Fibroblast of lung (primary cell): Measurements from ENCODE around the gene HCN1. TPM values are rescaled to one million over a fixed set of nuclear protein-coding genes. Genes with fewer than 3 reads are reported as not detected.
"Not testable (repeated sequence)": the region's sequence is repeated elsewhere in the genome, so short reads cannot be mapped to it uniquely, and the experiment has no call there.

Experiments used
- DNase-seq, 2 donors: peaks; one replicate each; pipeline versions ENCODE4 v3.0.0 to v3.0.0-alpha.2; 2010; ENCODE audit warnings: low read depth in 2 of 2
- H2AFZ ChIP-seq: 2 replicates; pipeline ENCODE4 v1.5.1; 2012; ENCODE audit warnings: low read length, control low read depth, inconsistent platforms
- H3K27ac ChIP-seq: 2 replicates; pipeline ENCODE4 v1.5.1; 2011; ENCODE audit warnings: low read length, control low read depth; ENCODE audit not compliant: insufficient read depth
- H3K27me3 ChIP-seq: 2 replicates; pipeline ENCODE4 v1.5.1; 2011; ENCODE audit warnings: mild to moderate bottlenecking, low read length; ENCODE audit not compliant: control insufficient read depth, insufficient read depth
- H3K36me3 ChIP-seq: 2 replicates; pipeline ENCODE4 v1.5.1; 2011; ENCODE audit warnings: low read length; ENCODE audit not compliant: control insufficient read depth, insufficient read depth
- H3K4me1 ChIP-seq: 2 replicates; pipeline ENCODE4 v1.5.1; 2011; ENCODE audit warnings: low read length; ENCODE audit not compliant: control insufficient read depth, insufficient read depth; ENCODE audit errors: extremely low read depth
- H3K4me2 ChIP-seq: 2 replicates; pipeline ENCODE4 v1.5.1; 2011; ENCODE audit warnings: low read length, control low read depth; ENCODE audit not compliant: insufficient read depth; ENCODE audit errors: extremely low read depth
- H3K4me3 ChIP-seq, 4 experiments: fragments of 200-600 bp in 1 of 4; sonication (generic) in 1 of 4; replicated peaks in 1 of 4; 2 replicates each; pipeline ENCODE4 v1.5.1; 2011 to 2016; ENCODE audit warnings: low read length in 4 of 4, low read depth in 3 of 4, mild to moderate bottlenecking in 3 of 4, control low read depth in 2 of 4, inconsistent platforms in 1 of 4, mixed read lengths in 1 of 4; ENCODE audit not compliant: insufficient read depth in 1 of 4; ENCODE audit errors: control extremely low read depth in 1 of 4
- H3K79me2 ChIP-seq: 2 replicates; pipeline ENCODE4 v1.5.1; 2012; ENCODE audit warnings: mild to moderate bottlenecking, low read length, inconsistent platforms; ENCODE audit not compliant: control insufficient read depth, insufficient read depth
- H3K9ac ChIP-seq: 2 replicates; pipeline ENCODE4 v1.5.1; 2011; ENCODE audit warnings: mild to moderate bottlenecking, low read length, control low read depth; ENCODE audit not compliant: insufficient read depth
- H3K9me3 ChIP-seq: 2 replicates; pipeline ENCODE4 v1.5.1; 2012; ENCODE audit warnings: low read depth, low read length; ENCODE audit not compliant: control insufficient read depth, insufficient read depth
- H4K20me1 ChIP-seq: 2 replicates; pipeline ENCODE4 v1.5.1; 2011; ENCODE audit warnings: low read length; ENCODE audit not compliant: control insufficient read depth, insufficient read depth; ENCODE audit errors: extremely low read depth
- EZH2 ChIP-seq: IDR thresholded peaks from 2 replicates; pipeline ENCODE4 v1.5.1; 2012; ENCODE audit warnings: low read length, control low read depth, mild to moderate bottlenecking; ENCODE audit errors: missing control alignments
- polyA plus RNA-seq, 2 donors: library from polyadenylated mRNA; depleted of rRNA in 1 of 2; stranded (reverse) in 1 of 2; unstranded in 1 of 2; fragments of >200 nt; gene quantifications; 2 replicates each; pipeline ENCODE4 v1.2.1, GENCODE V29; 2011 to 2012; ENCODE audit warnings: missing spikeins in 1 of 2
- total RNA-seq: library from RNA; depleted of rRNA; stranded (reverse); fragments of >200 nt; gene quantifications from 2 replicates; pipeline ENCODE4 v1.2.1, GENCODE V29; 2014
- TF ChIP-seq, protein P1 (sequence below), 2 donors: IDR thresholded peaks in 1 of 2; conservative IDR thresholded peaks in 1 of 2; 1 replicate in 1 of 2; 2 replicates in 1 of 2; pipeline ENCODE4 v1.5.1; 2011 to 2012; ENCODE audit warnings: low read length in 2 of 2, control low read depth in 1 of 2, inconsistent platforms in 1 of 2, low read depth in 1 of 2, mild to moderate bottlenecking in 1 of 2

The HCN1 gene
- total and polyA plus RNA-seq, 2 donors (not counting 1 experiment from before 2014, with no cell fraction given), result not detected

DNA sequence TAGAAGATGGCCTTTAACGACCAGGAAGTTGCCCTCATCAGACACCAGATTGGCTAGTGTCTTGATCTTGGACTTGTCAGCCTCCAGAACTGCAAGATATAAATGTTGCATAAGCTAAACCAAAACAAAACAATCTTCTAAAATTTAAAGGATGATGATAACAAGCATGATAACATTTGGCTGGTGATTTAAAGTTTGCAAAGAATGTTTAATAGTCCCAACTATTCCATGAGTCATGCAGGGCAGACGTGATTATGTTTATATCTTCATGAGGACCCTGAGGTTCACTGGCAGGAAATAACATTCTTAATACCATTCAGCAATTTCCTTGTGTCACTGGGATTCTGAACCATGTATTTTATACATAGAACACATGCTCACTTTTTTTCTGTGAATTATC lies 319.8 kb downstream of the HCN1 start:
- Histone ChIP-seq H3K9me3 (no peaks in the 10 kb centered on the region), H4K20me1 (no peaks in the 10 kb centered on the region), H3K4me2 (no peak overlapping the region), H3K27me3 (no peaks in the 10 kb centered on the region), H3K79me2 (no peaks in the 10 kb centered on the region), H3K4me3 (no peak overlapping the region), H3K4me1 (no peaks in the 10 kb centered on the region), H3K9ac (no peak overlapping the region), H2AFZ (no peak overlapping the region), H3K36me3 (no peaks in the 10 kb centered on the region), H3K27ac (no peak overlapping the region)
- DNase-seq, result peak; percentile 21 to 50
- no peak for TF ChIP-seq EZH2
- TF ChIP-seq, protein P1, sequence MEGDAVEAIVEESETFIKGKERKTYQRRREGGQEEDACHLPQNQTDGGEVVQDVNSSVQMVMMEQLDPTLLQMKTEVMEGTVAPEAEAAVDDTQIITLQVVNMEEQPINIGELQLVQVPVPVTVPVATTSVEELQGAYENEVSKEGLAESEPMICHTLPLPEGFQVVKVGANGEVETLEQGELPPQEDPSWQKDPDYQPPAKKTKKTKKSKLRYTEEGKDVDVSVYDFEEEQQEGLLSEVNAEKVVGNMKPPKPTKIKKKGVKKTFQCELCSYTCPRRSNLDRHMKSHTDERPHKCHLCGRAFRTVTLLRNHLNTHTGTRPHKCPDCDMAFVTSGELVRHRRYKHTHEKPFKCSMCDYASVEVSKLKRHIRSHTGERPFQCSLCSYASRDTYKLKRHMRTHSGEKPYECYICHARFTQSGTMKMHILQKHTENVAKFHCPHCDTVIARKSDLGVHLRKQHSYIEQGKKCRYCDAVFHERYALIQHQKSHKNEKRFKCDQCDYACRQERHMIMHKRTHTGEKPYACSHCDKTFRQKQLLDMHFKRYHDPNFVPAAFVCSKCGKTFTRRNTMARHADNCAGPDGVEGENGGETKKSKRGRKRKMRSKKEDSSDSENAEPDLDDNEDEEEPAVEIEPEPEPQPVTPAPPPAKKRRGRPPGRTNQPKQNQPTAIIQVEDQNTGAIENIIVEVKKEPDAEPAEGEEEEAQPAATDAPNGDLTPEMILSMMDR (conservative IDR thresholded peaks at IDR 0.05 in 1 of 2, IDR thresholded peaks at IDR 0.05 in 1 of 2; ENCODE audit: low read depth in 1 of 2, low read length in 2 of 2), result no peak

DNA sequence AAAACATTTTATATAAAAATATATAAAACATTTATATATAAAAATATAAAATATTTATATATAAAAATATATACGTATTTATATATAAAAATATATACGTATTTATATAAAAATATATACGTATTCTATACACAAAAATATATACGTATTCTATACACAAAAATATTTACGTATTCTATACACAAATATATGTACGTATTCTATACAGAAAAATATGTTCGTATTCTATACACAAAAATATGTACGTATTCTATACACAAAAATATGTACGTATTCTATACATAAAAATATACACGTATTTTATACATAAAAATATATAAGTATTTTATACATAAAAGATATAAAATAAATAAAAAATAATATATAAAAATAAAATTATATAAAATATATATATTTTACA lies 323.6 kb downstream of the HCN1 start:
- Histone ChIP-seq H3K4me3 (no peak overlapping the region), H4K20me1 (no peaks in the 10 kb centered on the region), H3K27ac (no peak overlapping the region), H3K9me3 (no peaks in the 10 kb centered on the region), H2AFZ (no peak overlapping the region), H3K9ac (no peak overlapping the region), H3K4me2 (no peak overlapping the region), H3K36me3 (no peaks in the 10 kb centered on the region), H3K27me3 (no peaks in the 10 kb centered on the region), H3K79me2 (no peaks in the 10 kb centered on the region), H3K4me1 (no peaks in the 10 kb centered on the region)
- DNase-seq, result no peak
- no peak for TF ChIP-seq EZH2
- TF ChIP-seq, protein P1 (conservative IDR thresholded peaks at IDR 0.05 in 1 of 2, IDR thresholded peaks at IDR 0.05 in 1 of 2; ENCODE audit: low read depth in 1 of 2, low read length in 2 of 2), result no peak

GRCh38 chr5:45371423-45371822 lies 324.8 kb downstream of the HCN1 start:
- not testable (repeated sequence) for H3K27me3 ChIP-seq, H3K79me2 ChIP-seq, H3K27ac ChIP-seq, DNase-seq, H3K4me1 ChIP-seq, H3K4me3 ChIP-seq, H3K36me3 ChIP-seq, H3K9ac ChIP-seq, H3K9me3 ChIP-seq, H4K20me1 ChIP-seq, H3K4me2 ChIP-seq, H2AFZ ChIP-seq
